ENCODE results near the gene OTUD7B.
"Not testable (repeated sequence)": the region's sequence is repeated elsewhere in the genome, so short reads cannot be mapped to it uniquely, and the experiment has no call there.

Gene OTUD7B

GRCh38 chr1:149942207-149942606 is 68.3 kb downstream of the OTUD7B start:
- no peak for DNase-seq

DNA sequence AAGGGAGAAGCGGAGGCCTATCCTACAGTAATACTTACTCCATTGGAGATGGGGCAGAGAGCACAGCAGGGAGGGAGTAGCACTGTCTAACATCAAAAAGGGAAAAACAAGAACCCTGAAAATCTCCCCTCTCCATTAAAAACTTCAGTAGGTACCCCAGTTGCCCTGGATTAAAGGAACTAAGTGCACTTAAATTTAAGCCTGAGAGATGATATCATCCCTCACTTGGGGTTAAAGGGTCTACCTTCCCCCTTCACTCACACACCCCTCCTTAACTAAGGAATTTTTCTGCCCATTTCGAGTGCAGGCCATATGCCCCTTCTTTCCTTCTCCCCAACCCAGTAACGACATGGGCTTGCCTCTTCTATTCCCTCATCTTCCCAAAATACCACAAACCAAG is 70.1 kb downstream of the OTUD7B start:
- no peak for DNase-seq

- not testable (repeated sequence) for DNase-seq
Observed at GRCh38 chr1:149938668-149939003, 71.9 kb downstream of the OTUD7B start.

- DNase-seq, result no peak
Observed at GRCh38 chr1:149937759-149938158, 72.8 kb downstream of the OTUD7B start.

DNA sequence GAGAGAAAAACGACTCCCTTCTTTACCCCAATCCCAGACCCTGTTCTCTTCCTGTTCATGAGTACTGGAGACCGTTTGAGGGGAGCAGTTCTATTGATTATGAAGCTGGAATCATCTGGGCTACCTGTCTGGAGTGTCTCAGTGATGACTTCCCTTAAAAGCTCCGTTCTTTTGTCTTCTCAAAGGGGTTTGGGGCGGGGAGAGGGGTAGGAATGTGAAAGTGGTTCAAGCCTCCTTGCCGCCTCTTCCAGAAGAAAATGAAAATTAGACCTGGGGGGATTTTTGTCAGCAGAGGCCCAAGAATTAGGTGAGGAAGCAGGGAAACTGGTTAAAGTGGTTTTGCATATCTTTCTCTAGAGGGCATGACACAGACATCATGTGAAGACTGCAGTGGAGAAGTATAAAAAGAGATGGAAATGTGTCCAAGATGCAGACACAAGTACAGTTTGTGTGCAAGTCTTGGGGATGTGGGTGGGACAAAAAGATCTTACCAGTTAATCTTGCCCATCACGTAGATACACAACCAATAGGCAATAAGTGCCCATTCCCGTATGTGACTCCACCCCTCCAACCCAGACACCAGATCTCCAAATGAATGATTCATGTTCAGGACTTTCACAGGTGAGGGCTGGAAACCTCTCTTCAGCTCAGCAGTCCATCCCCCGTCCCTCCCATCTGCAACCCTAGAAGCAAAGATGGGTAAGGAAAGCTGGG is 73.4 kb downstream of the OTUD7B start:
- no peak for DNase-seq

DNA sequence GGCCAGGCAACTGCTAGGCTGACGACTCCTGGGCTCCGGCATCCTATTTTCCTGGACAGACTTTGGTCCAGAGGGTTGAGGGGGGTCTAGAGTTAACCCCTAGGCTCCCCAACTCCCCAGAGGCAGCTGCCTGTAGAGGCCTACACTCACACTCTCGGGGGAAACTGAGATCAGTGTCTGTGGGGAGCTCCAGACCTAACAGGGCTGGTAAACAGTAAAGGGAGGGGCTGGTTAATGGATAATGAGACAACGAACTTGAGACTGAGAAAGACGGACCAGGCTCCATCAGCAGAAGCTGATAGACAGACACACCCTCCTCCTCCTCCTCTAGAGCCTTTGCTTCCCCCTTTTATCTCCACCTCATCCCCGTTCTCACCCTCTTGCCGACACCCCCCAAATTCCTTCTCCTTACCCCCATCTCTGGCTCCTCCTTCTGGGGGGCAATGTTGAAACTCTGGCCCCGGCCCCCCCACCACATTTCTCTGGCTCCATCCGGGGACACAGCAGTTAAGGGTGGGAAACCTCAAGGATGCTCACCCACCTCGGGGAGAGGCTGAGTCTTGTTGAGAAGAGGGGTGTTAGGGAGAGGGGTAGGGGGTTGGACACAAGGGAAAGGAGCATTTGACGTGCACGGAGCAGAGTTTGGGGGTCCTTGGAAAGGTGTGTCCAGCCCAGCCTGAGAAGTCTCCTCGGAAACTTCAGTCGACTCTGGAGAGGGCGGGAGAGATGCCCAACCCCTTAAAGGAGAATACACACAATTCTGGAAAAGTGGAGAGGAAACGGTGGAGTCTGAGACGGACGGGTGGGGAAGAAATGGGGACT is 74.1 kb downstream of the OTUD7B start, which contains the start of gene MTMR11:
Gene MTMR11, minus strand, starts transcription at position 710 of the 822 bp plus-strand sequence. Its CDS starts 232 bp downstream, at position 478.
- no peak for DNase-seq

DNA sequence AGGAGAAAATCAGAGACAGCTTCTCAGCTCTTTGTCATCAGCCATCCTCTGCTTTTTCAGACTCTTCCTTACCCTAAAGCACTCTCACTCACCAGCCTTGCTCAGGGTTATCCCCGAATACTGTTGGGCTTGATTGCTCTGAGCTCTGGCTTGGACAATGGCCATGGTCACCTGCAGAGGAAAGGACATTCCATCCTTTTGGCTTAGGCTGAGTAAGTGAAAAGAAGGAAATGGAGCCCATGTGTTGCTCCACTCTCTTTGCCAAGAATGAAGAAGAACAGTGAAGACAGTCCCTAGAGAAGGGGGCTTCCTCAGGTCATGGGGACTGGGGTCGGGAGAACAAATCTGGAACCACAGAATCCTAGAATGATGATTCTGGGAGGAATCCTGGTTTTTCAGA is 76.2 kb downstream of the OTUD7B start:
- DNase-seq, result no peak

DNA sequence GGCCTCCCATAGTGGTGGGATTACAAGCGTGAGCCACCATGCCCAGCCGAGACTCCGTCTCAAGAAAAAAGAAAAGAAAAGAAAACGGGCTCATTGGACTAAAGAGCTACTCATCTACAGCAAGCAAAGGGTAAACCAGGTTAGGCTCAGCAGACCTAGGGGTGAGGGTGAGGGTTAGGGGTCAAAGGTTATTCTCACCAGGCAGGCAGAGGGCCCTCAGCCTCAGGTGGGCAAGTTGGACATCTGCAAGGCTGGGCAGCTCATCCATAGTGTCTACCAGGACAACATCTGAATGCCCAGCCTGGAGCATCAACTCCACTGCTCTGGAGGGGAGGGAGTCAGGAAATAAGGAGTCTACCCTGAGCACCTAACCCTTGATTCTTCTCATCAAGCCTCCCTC is 77.3 kb downstream of the OTUD7B start:
- no peak for DNase-seq

- no peak for DNase-seq
Observed at GRCh38 chr1:149932474-149932873, 78.1 kb downstream of the OTUD7B start.

- DNase-seq, result no peak
Observed at GRCh38 chr1:149931212-149931790, 79.2 kb downstream of the OTUD7B start.

GRCh38 chr1:149929856-149930255 is 80.7 kb downstream of the OTUD7B start:
- no peak for DNase-seq

GRCh38 chr1:149928401-149928724 is 82.2 kb downstream of the OTUD7B start:
- DNase-seq, result no peak

- DNase-seq, result peak; percentile 95 to 96
Observed at GRCh38 chr1:149927563-149928400, 82.7 kb downstream of the OTUD7B start, which contains the start of gene SF3B4. SF3B4 (minus strand) TSS chr1:149927803; CDS start chr1:149927759, 44 bp downstream.

DNA sequence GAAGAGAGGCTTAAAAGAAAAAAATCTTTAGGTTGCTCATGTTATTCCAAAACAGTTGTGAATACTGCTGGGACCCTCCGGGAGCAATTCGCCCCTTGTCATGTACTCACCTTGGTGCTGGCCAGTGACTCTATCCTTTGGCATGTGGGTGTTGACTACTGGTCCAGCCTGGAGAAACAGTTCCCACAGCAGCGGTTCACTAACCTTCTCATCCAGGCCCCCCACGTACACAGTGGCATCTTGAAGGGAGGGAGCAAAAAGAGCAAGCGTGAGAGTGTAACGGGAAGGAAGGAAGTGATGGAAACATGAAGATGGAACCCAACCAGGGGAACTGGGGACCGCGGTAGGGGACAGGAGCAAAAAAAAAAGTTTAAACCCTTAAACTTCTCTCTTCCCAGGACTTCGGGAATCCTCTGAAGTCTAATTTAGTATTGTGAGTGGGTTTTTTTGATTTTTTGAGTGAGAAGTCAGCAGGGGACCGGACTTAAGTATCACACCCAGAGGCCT is 83.4 kb downstream of the OTUD7B start:
- no peak for DNase-seq

DNA sequence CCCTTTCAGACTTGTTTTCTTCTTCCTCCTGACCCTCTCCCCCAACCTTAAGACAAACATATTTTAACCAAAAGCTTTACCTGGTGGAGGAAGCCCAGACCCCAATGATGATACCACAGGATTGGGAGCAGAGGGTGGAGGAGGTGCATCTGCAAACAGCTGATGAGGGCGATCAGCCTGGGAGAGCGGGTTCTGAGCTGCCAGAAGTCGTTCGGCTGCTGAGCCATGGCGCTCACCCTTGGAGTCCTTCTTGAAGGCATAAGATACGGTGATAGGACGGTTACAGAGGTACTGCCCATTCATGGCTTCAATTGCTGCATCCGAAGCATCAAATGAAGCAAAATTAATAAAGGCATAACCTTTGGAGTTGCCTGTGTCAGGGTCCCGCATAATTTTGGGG is 84.2 kb downstream of the OTUD7B start:
- no peak for DNase-seq

DNA sequence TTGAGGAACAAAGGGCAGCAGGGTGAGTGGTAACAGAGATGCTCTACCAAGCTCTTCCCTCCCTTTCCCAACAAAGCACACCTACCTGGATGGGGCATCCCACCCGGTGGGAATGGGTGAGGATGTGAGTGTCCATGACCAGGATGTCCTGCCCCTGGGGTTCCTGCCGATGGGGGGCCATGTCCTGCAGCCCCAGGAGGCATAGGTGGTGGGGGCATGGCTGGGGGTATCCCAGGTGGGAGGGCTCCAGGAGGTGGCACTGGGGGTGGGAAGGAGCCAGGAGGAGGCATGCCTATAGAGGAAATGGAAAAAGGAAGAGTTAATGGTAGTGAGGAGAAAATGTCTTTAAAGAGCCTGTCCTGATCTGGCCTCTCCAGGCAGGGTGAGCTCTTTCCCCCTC is 84.8 kb downstream of the OTUD7B start:
- no peak for DNase-seq

GRCh38 chr1:149925345-149925744 is 85.2 kb downstream of the OTUD7B start:
- no peak for DNase-seq

GRCh38 chr1:149923626-149924025 is 86.9 kb downstream of the OTUD7B start:
- DNase-seq, result no peak

DNA sequence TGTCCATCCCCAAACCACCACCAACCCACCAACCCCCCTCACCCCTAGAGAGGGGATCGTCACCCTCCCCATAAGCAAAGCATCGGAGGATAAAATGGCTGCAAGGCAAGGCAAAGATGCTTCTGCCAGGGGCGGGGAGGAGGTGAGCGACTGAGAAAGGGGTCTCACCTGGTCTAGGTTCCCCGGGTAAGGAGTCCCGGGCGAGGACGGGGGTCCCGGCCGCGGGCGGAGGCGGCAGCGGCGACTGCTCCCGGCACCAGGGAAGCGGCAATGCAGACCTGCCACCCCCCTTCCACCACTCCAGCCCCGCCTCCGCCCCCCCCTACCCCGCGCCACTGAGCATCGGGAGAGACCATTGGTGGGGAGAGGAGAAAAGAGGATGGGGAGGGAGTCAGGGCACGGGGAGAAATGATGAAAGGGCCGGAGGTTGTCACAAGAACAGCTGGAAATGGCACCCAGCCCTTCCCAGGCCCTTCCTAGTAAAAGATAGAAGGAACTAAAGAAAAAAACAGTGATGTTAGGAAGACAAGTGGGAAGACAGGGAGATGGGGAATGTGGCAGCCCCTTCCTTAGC is 92.9 kb downstream of the OTUD7B start, which contains the start of gene SV2A:
Gene SV2A, minus strand, starts transcription at position 274 of the 574 bp plus-strand sequence. CDS start 4,004 bp downstream, outside the sequence.
- DNase-seq, result peak; percentile 50 to 53

GRCh38 chr1:149916898-149917252 is 93.7 kb downstream of the OTUD7B start:
- DNase-seq, result no peak

DNA sequence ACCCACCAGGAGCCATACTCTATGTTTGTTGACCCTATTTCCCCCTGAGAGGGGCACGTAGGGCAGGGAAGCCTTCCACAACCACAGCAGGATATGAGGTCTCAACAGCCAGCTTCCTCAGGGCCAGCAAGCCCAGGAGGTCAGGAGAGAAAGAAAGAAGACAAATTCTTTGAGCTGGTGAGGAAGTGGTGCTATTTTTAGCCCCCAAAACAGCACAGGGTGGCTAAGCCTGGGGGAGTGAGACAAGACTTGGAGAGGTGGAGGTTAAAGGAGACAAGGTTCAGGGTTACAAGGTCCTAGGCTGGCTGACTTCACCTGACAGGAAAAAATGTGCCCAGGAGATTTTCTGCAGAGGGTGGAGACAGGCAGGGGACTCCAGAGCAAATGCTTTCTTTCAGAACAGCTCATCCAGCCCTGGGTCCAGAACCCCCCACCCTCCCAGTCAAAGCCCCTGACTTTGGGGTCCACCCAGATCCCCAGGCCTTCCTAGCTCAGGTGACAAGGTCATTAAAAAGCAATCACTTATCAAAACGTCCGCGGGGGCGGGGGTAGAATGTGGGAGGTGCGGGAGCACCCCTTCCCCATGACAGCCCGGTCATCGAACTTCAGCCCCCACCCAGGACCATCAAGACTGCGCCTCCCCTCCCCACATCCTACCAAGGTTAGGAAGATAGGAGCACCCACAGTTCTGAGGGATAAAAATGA is 94.2 kb downstream of the OTUD7B start:
- no peak for DNase-seq

Data from stimulated activated CD4-positive, alpha-beta T cell treated with anti-CD3 and anti-CD28 coated beads, Interleukin-2, amount 100 ng/mL, for 24 hours (primary cell).